ENCODE measurements around the gene EXD3. TPM values are rescaled to one million over a fixed set of nuclear protein-coding genes. Genes with fewer than 3 reads are reported as not detected.

Gene EXD3
- total RNA-seq, 2 donors from 2014 or later, result 15.4 to 17.8 TPM

DNA sequence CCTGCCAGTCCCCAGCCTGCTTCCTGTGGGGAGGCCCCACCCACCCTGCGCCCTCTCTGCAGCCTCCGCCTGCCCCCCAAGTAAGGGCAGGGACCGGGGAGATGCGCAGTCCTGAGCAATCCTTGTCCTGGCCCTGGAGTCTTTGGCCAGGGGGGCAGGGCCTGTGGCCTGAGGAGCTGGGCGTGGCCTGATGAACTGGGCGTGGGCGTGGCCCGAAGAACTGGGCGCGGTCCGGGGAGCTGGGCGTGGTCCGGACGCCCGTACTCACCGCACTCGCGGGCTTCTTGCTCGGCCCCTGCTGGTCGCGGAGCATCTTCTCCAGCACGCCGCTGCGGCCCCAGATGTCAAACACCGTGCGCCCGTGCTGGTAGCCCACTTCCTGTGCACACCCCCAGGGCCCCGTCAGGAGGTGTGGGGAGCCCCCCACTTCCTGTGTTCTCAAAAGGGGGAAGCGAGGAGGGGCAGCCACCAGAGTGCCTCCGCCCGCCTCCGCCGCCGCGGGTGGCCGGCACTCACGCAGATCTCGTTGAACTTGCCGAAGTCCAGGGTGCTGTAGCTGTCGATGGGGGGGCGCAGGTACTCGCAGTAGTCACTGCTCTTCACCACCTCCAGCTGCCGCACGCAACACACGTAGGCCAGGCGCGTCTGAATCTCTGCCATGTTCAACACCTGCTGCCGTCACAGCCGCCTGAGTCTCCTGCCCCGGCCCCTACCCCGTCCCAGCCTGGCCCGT is 38.9 kb upstream of the EXD3 start:
- H3K27me3 Mint-ChIP-seq, result no peaks in the 10 kb centered on the region
- peak overlapping the region; percentile 75 for H3K4me3 Mint-ChIP-seq
- peaks cover 16% of the 10 kb centered on the region for H3K4me1 Mint-ChIP-seq
- no peaks in the 10 kb centered on the region for H3K36me3 Mint-ChIP-seq (ENCODE audit: low read depth)
- peak; percentile 47 to 64 (median 59) for DNase-seq
- peak; percentile 67 for ATAC-seq
- no peaks in the 10 kb centered on the region for H3K9me3 ChIP-seq (ENCODE audit: control insufficient read depth, low read length, poor library complexity, severe bottlenecking)
- H3K27ac Mint-ChIP-seq, result no peak overlapping the region

DNA sequence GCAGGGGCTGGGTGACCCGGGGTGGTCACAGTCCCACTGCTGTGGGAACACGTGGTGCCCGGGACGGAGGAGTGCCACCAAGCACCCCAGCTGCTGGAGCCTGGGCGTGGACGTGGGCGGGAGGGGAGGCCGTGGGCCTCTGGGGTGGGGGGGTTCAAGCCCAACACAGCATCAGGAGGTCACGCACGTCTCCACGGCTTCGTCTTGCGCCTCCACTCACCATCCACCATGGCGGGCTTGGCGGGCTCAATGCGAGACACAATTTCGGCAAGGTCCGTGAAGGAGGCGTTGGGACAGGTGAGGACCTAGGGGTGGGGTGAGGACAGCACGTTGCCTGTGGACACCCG is 38.3 kb upstream of the EXD3 start:
- ATAC-seq, result no peak
- Mint-ChIP-seq H3K27me3 (no peaks in the 10 kb centered on the region), H3K36me3 (ENCODE audit: low read depth) (no peaks in the 10 kb centered on the region), H3K27ac (no peak overlapping the region), H3K4me1 (peaks cover 15% of the 10 kb centered on the region), H3K4me3 (peak overlapping the region; percentile 75)
- no peaks in the 10 kb centered on the region for H3K9me3 ChIP-seq (ENCODE audit: control insufficient read depth, low read length, poor library complexity, severe bottlenecking)
- DNase-seq, result no peak

- no peak for ATAC-seq
- Mint-ChIP-seq H3K36me3 (ENCODE audit: low read depth) (no peaks in the 10 kb centered on the region), H3K27ac (no peak overlapping the region), H3K4me3 (peak overlapping the region; percentile 75), H3K4me1 (peaks cover 13% of the 10 kb centered on the region), H3K27me3 (no peaks in the 10 kb centered on the region)
- no peaks in the 10 kb centered on the region for H3K9me3 ChIP-seq (ENCODE audit: control insufficient read depth, low read length, poor library complexity, severe bottlenecking)
- DNase-seq, result no peak
These were observed 37.7 kb upstream of the EXD3 start for GRCh38 chr9:137460363-137461315.

GRCh38 chr9:137459601-137460362 is 36.8 kb upstream of the EXD3 start:
- H3K36me3 Mint-ChIP-seq (ENCODE audit: low read depth), result no peaks in the 10 kb centered on the region
- H3K4me1 Mint-ChIP-seq, result peaks cover 13% of the 10 kb centered on the region
- H3K9me3 ChIP-seq (ENCODE audit: control insufficient read depth, low read length, poor library complexity, severe bottlenecking), result no peaks in the 10 kb centered on the region
- peak overlapping the region; percentile 66 for H3K4me3 Mint-ChIP-seq
- DNase-seq, result no peak
- H3K27ac Mint-ChIP-seq, result no peak overlapping the region
- ATAC-seq, result no peak
- H3K27me3 Mint-ChIP-seq, result no peaks in the 10 kb centered on the region

DNA sequence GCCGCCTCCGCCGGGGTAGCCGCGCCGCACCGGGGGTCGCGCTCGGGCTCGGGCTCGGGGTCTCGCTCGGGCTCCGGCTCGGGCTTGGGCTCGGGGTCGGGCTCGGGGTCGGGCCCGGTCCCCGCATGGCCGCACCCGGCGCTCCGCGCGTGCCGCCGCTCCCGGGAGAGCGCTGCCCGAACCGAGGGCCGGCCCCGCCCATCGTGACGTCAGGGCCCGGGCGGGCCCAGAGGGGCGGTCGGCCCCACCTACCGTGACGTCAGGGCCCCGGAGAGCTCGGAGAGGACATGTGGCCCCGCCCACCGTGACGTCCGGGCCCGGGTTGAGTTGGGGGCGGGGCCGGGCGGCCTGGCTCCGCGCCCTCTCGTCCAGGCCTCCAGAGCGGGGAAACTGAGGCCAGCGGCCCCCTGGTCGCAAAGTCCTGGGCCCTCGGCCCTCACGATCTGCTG is 36.2 kb upstream of the EXD3 start, which contains the start of gene NSMF:
TSS of gene NSMF (minus strand) at position 183 of the 449 bp plus-strand sequence. CDS start 232 bp downstream, outside the sequence.
- Mint-ChIP-seq H3K4me1 (peaks cover 13% of the 10 kb centered on the region), H3K27me3 (no peaks in the 10 kb centered on the region), H3K36me3 (ENCODE audit: low read depth) (no peaks in the 10 kb centered on the region), H3K4me3 (peak within 1 kb of the TSS; percentile 66), H3K27ac (no peak within 1 kb of the TSS)
- DNase-seq (peak; percentile 94 to 97 (median 96)), ATAC-seq (peak; percentile 83)
- H3K9me3 ChIP-seq (ENCODE audit: control insufficient read depth, low read length, poor library complexity, severe bottlenecking), result no peaks in the 10 kb centered on the region

- Mint-ChIP-seq H3K36me3 (ENCODE audit: low read depth) (no peaks in the 10 kb centered on the region), H3K4me1 (peaks cover 13% of the 10 kb centered on the region), H3K4me3 (no peak overlapping the region), H3K27me3 (no peaks in the 10 kb centered on the region), H3K27ac (no peak overlapping the region)
- DNase-seq (peak in 2 of 3 donors; percentile 4 to 7), ATAC-seq (peak; percentile 26)
- H3K9me3 ChIP-seq (ENCODE audit: control insufficient read depth, low read length, poor library complexity, severe bottlenecking), result no peaks in the 10 kb centered on the region
These were observed 35.5 kb upstream of the EXD3 start for GRCh38 chr9:137458194-137459151.

GRCh38 chr9:137457406-137458193 is 34.6 kb upstream of the EXD3 start:
- Mint-ChIP-seq H3K4me3 (peak overlapping the region; percentile 60), H3K27ac (no peak overlapping the region), H3K36me3 (ENCODE audit: low read depth) (no peaks in the 10 kb centered on the region), H3K27me3 (no peaks in the 10 kb centered on the region), H3K4me1 (peaks cover 10% of the 10 kb centered on the region)
- ATAC-seq, result no peak
- DNase-seq, result peak in 2 of 3 donors; percentile 5 to 7
- no peaks in the 10 kb centered on the region for H3K9me3 ChIP-seq (ENCODE audit: control insufficient read depth, low read length, poor library complexity, severe bottlenecking)

GRCh38 chr9:137456864-137457405 is 34.0 kb upstream of the EXD3 start:
- no peaks in the 10 kb centered on the region for H3K9me3 ChIP-seq (ENCODE audit: control insufficient read depth, low read length, poor library complexity, severe bottlenecking)
- H3K4me1 Mint-ChIP-seq, result peaks cover 14% of the 10 kb centered on the region
- DNase-seq (peak in 1 of 3 donors; percentile 5), ATAC-seq (no peak)
- H3K27me3 Mint-ChIP-seq, result no peaks in the 10 kb centered on the region
- H3K4me3 Mint-ChIP-seq, result no peak overlapping the region
- peak overlapping the region; percentile 27 for H3K27ac Mint-ChIP-seq
- no peaks in the 10 kb centered on the region for H3K36me3 Mint-ChIP-seq (ENCODE audit: low read depth)

GRCh38 chr9:137456061-137456863 is 33.3 kb upstream of the EXD3 start:
- Mint-ChIP-seq H3K4me1 (peaks cover 17% of the 10 kb centered on the region), H3K36me3 (ENCODE audit: low read depth) (no peaks in the 10 kb centered on the region), H3K4me3 (no peak overlapping the region), H3K27ac (peak overlapping the region; percentile 27), H3K27me3 (no peaks in the 10 kb centered on the region)
- ATAC-seq (no peak), DNase-seq (peak in 1 of 3 donors; percentile 3)
- H3K9me3 ChIP-seq (ENCODE audit: control insufficient read depth, low read length, poor library complexity, severe bottlenecking), result no peaks in the 10 kb centered on the region

GRCh38 chr9:137455359-137455991 is 32.5 kb upstream of the EXD3 start:
- Mint-ChIP-seq H3K36me3 (ENCODE audit: low read depth) (no peaks in the 10 kb centered on the region), H3K4me1 (peaks cover 18% of the 10 kb centered on the region), H3K27ac (no peak overlapping the region), H3K4me3 (no peak overlapping the region), H3K27me3 (no peaks in the 10 kb centered on the region)
- H3K9me3 ChIP-seq (ENCODE audit: control insufficient read depth, low read length, poor library complexity, severe bottlenecking), result no peaks in the 10 kb centered on the region
- DNase-seq, result peak in 2 of 3 donors; percentile 4 to 6
- no peak for ATAC-seq
